NT2/D1 (cell line): ENCODE results near the gene SGIP1.

Experiments
- DNase-seq: peaks from one replicate; pipeline ENCODE4 v3.0.0-alpha.2; 2011; ENCODE audit warnings: low read depth, low spot score
- H3K27me3 ChIP-seq: 2 replicates; pipeline ENCODE4 v1.6.0; 2011; ENCODE audit warnings: mild to moderate bottlenecking; ENCODE audit not compliant: insufficient read length, insufficient read depth
- H3K36me3 ChIP-seq: 2 replicates; pipeline ENCODE4 v1.6.1; 2011; ENCODE audit warnings: mild to moderate bottlenecking, low read length, mixed read lengths; ENCODE audit not compliant: insufficient read depth, insufficient read length
- H3K4me1 ChIP-seq: 2 replicates; pipeline ENCODE4 v1.5.1; 2011; ENCODE audit not compliant: insufficient read depth, insufficient read length
- H3K4me3 ChIP-seq: 2 replicates; pipeline ENCODE4 v1.5.1; 2011; ENCODE audit warnings: low read depth; ENCODE audit not compliant: insufficient read length
- H3K9ac ChIP-seq: 2 replicates; pipeline ENCODE4 v1.6.0; 2011; ENCODE audit warnings: low read depth; ENCODE audit not compliant: insufficient read length
- H3K9me3 ChIP-seq: 2 replicates; pipeline ENCODE4 v1.5.1; 2011; ENCODE audit warnings: mild to moderate bottlenecking, low read length; ENCODE audit not compliant: insufficient read depth
- SUZ12 ChIP-seq: IDR thresholded peaks from 2 replicates; pipeline ENCODE4 v1.6.1; 2011; ENCODE audit not compliant: insufficient read length, insufficient read depth; ENCODE audit errors: extremely low read depth
- YY1 ChIP-seq: IDR thresholded peaks from 2 replicates; pipeline ENCODE4 v1.6.1; 2011; ENCODE audit not compliant: insufficient read length, insufficient read depth
- ZNF274 ChIP-seq: IDR thresholded peaks from 2 replicates; pipeline ENCODE4 v1.6.1; 2011; ENCODE audit warnings: mild to moderate bottlenecking, low read depth, low read length

The SGIP1 gene

GRCh38 chr1:66760506-66760905 is 226.6 kb downstream of the SGIP1 start:
- H3K9ac ChIP-seq, result no peak overlapping the region

GRCh38 chr1:66761221-66761620 is 227.3 kb downstream of the SGIP1 start:
- no peak for DNase-seq
- no peak for TF ChIP-seq ZNF274
- TF ChIP-seq YY1, result no peak
- no peak for TF ChIP-seq SUZ12
- no peaks in the 10 kb centered on the region for H3K4me1 ChIP-seq

More at GRCh38 chr1:66760506-66760905, 226.6 kb downstream of the SGIP1 start:
- no peaks in the 10 kb centered on the region for H3K36me3 ChIP-seq
- H3K4me1 ChIP-seq, result no peaks in the 10 kb centered on the region
- H3K27me3 ChIP-seq, result no peaks in the 10 kb centered on the region
- DNase-seq, result no peak
- peaks cover 5% of the 10 kb centered on the region; the same call in 1 of the 2 replicates for H3K9me3 ChIP-seq
- TF ChIP-seq YY1 (no peak), SUZ12 (no peak), ZNF274 (no peak)
- no peak overlapping the region for H3K4me3 ChIP-seq

GRCh38 chr1:66764994-66765578 is 231.1 kb downstream of the SGIP1 start:
- H3K4me1 ChIP-seq, result no peaks in the 10 kb centered on the region
- no peak overlapping the region for H3K4me3 ChIP-seq
- peak; percentile 30 for DNase-seq
- H3K9me3 ChIP-seq, result peaks cover 5% of the 10 kb centered on the region; the same call in 1 of the 2 replicates
- no peaks in the 10 kb centered on the region for H3K36me3 ChIP-seq
- no peaks in the 10 kb centered on the region for H3K27me3 ChIP-seq
- H3K9ac ChIP-seq, result no peak overlapping the region
- TF ChIP-seq YY1, result no peak
- TF ChIP-seq ZNF274, result no peak
- TF ChIP-seq SUZ12, result no peak

More at GRCh38 chr1:66761221-66761620, 227.3 kb downstream of the SGIP1 start:
- H3K9ac ChIP-seq, result no peak overlapping the region
- no peaks in the 10 kb centered on the region for H3K27me3 ChIP-seq
- H3K4me3 ChIP-seq, result no peak overlapping the region
- no peaks in the 10 kb centered on the region for H3K36me3 ChIP-seq
- H3K9me3 ChIP-seq, result peaks cover 5% of the 10 kb centered on the region; the same call in 1 of the 2 replicates

- Histone ChIP-seq H3K36me3 (no peaks in the 10 kb centered on the region), H3K4me1 (no peaks in the 10 kb centered on the region), H3K9ac (no peak overlapping the region), H3K4me3 (no peak overlapping the region), H3K9me3 (peaks cover 5% of the 10 kb centered on the region; the same call in 1 of the 2 replicates), H3K27me3 (no peaks in the 10 kb centered on the region)
- DNase-seq, result no peak
- no peak for TF ChIP-seq SUZ12
- no peak for TF ChIP-seq YY1
- no peak for TF ChIP-seq ZNF274
Measured at GRCh38 chr1:66767626-66768025, 233.7 kb downstream of the SGIP1 start.

- no peak for DNase-seq
- no peak overlapping the region for H3K4me3 ChIP-seq
- no peaks in the 10 kb centered on the region for H3K9me3 ChIP-seq
- no peaks in the 10 kb centered on the region for H3K36me3 ChIP-seq
- H3K4me1 ChIP-seq, result no peaks in the 10 kb centered on the region
- TF ChIP-seq YY1 (no peak), ZNF274 (no peak), SUZ12 (no peak)
- H3K27me3 ChIP-seq, result no peaks in the 10 kb centered on the region
- no peak overlapping the region for H3K9ac ChIP-seq
Measured at GRCh38 chr1:66768965-66769364, 235.0 kb downstream of the SGIP1 start.

GRCh38 chr1:66769512-66770229 is 235.7 kb downstream of the SGIP1 start:
- Histone ChIP-seq H3K4me1 (no peaks in the 10 kb centered on the region), H3K4me3 (no peak overlapping the region), H3K9ac (no peak overlapping the region), H3K9me3 (no peaks in the 10 kb centered on the region), H3K27me3 (no peaks in the 10 kb centered on the region), H3K36me3 (no peaks in the 10 kb centered on the region)
- DNase-seq, result no peak
- no peak for TF ChIP-seq YY1
- TF ChIP-seq SUZ12, result no peak

- no peak overlapping the region for H3K4me3 ChIP-seq
- DNase-seq, result no peak
Measured at GRCh38 chr1:66770240-66770639, 236.3 kb downstream of the SGIP1 start.

More at GRCh38 chr1:66770240-66770639, 236.3 kb downstream of the SGIP1 start:
- TF ChIP-seq ZNF274, result no peak
- no peak for TF ChIP-seq YY1
- no peak for TF ChIP-seq SUZ12
- no peaks in the 10 kb centered on the region for H3K27me3 ChIP-seq
- H3K9me3 ChIP-seq, result no peaks in the 10 kb centered on the region
- H3K9ac ChIP-seq, result no peak overlapping the region
- H3K36me3 ChIP-seq, result no peaks in the 10 kb centered on the region
- H3K4me1 ChIP-seq, result no peaks in the 10 kb centered on the region
